GM12864 (cell line): ENCODE data around the gene TEX264.

Source experiments
- DNase-seq: peaks from one replicate; pipeline ENCODE4 v3.0.0-alpha.2; 2011; ENCODE audit warnings: low read depth
- H3K4me3 ChIP-seq: 2 replicates; pipeline ENCODE4 v1.5.1; 2011; ENCODE audit warnings: mild to moderate bottlenecking, low read depth, low read length, control low read depth
- CTCF ChIP-seq: IDR thresholded peaks from 2 replicates; pipeline ENCODE4 v1.5.1; 2011; ENCODE audit warnings: low read depth, mild to moderate bottlenecking, moderate library complexity, low read length, control low read depth, inconsistent platforms; ENCODE audit errors: missing control alignments

TEX264 gene

GRCh38 chr3:51748327-51748726, 77.3 kb downstream of the TEX264 start:
- H3K4me3 ChIP-seq, result no peak overlapping the region
- TF ChIP-seq CTCF, result no peak
- no peak for DNase-seq

GRCh38 chr3:51750878-51751277, 79.8 kb downstream of the TEX264 start:
- TF ChIP-seq CTCF, result no peak
- no peak for DNase-seq
- H3K4me3 ChIP-seq, result no peak overlapping the region

- no peak for DNase-seq
- no peak for TF ChIP-seq CTCF
- no peak overlapping the region for H3K4me3 ChIP-seq
These were observed 80.2 kb downstream of the TEX264 start for GRCh38 chr3:51751287-51751686.
